Smooth muscle cell of the brain vasculature (primary cell): ENCODE results near the gene TP53TG3D.
"Not testable (repeated sequence)": the region's sequence is repeated elsewhere in the genome, so short reads cannot be mapped to it uniquely, and the experiment has no call there.

Experiments
- DNase-seq: peaks from one replicate; pipeline ENCODE4 v3.0.0-alpha.2; 2012; ENCODE audit warnings: low read depth, low spot score

The TP53TG3D gene

DNA sequence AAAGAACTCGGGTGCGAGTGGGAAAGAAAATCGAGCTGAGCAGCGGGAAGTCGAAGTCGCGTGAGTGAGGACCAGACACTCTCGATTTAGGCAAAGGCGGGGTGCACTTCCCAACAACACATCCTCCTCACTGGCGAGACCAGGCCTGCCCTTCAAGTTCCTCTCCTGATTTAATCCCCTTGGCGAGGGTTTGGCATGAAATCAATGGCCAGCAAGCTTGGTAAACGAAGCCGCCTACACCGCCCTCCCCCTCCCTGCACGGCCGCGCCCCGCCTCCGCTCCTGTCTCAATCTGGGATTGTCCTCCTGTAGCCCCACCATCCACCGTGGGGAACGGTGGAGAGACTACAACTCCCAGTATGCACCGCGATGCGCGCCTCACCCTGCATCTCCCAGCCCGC is at the start of gene TP53TG3D:
TP53TG3D (plus strand) TSS at position 301 of the 400 bp plus-strand sequence; CDS start at position 369, 68 bp downstream.
- DNase-seq: not testable (repeated sequence)

GRCh38 chr16:32253507-32253906 is 421 bp downstream of the TP53TG3D start:
- not testable (repeated sequence) for DNase-seq

DNA sequence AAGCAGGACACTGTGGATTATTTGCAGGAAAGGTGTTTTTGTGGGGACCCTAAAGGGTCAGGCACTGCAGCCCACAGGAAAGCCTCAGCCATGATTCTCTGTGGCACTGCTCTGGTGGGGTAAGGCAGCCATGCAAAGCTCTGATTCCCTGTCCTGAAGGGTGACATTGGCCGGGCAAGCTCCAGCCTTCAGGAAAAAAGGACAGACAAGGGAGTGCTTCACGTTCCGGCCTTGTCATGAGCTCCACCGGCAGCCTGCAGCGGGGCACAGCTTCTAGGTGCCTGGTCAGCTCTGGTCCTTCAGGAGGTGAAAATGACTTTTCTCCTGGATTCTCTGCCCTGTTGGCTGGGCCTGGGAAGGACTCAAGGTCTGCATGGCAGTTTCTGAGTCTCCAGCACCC is 8.4 kb downstream of the TP53TG3D start:
- DNase-seq: not testable (repeated sequence)

- DNase-seq: not testable (repeated sequence)
These were observed 10.5 kb downstream of the TP53TG3D start for GRCh38 chr16:32263552-32263951.

DNA sequence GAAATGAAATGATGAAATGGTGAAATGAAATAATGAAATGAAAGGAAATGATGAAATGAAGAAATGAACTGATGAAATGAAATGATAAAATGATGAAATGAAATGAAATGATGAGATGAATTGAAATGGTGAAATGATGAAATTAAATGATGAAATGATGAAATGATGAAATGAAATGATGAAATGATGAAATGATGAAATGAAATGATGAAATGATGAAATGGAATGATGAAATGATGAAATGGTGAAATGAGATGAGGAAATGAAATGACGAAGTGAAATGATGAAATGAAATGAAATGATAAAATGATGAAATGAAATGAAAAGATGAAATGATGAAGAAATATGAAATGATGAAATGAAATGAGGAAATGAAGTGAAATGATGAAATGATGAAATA is 28.8 kb downstream of the TP53TG3D start:
- not testable (repeated sequence) for DNase-seq

DNA sequence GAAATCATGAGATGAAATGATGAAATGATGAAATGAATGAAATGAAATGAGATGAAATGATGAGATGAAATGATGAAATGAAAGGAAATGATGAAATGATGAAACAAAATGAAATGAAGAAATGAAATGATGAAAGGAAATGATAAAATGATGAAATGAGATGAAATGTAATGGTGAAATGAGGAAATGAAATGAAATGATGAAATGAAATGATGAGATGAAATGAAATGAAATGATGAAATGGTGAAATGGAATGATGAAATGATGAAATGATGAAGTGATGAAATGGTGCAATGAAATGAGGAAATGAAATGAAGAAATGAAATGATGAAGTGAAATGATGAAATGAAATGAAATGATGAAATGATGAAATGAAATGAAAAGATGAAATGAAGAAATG is 29.9 kb downstream of the TP53TG3D start:
- not testable (repeated sequence) for DNase-seq

- not testable (repeated sequence) for DNase-seq
These were observed 30.9 kb downstream of the TP53TG3D start for GRCh38 chr16:32283917-32284495.

DNA sequence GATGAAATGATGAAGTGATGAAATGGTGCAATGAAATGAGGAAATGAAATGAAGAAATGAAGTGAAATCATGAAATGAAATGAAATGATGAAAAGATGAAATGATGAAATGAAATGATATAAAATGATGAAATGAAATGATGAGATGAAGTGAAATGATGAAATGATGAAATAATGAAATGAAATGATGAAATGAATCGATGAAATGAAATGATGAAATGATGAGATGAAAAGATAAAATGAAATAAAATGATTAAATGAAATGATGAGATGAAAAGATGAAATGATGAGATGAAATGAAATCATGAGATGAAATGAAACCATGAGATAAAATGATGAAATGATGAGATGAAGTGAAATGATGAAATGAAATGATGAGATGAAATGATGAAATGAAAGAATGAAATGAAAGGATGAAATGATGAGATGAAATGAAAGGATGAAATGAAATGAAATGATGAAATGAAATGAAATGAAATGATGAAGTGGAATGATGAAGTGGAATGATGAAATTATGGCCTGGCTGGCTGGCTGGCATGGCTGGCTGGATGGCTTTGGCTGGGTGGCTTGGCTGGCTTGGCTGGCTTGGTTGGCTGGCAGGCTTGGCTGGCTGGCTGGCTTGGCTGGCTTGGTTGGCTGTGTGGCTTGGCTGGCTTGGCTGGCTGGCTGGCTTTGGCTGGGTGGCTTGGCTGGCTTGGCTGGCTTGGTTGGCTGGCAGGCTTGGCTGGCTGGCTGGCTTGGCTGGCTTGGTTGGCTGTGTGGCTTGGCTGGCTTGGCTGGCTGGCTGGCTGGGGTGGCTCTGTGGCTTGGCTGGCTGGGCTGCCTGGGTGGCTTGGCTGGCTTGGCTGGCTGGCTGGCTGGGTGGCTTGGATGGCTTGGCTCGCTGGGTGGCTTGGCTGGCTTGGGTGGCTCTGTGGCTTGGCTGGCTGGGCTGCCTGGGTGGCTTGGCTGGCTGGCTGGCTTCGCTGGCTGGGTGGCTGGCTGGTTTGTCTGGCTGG is 32.0 kb downstream of the TP53TG3D start:
- DNase-seq: not testable (repeated sequence)

DNA sequence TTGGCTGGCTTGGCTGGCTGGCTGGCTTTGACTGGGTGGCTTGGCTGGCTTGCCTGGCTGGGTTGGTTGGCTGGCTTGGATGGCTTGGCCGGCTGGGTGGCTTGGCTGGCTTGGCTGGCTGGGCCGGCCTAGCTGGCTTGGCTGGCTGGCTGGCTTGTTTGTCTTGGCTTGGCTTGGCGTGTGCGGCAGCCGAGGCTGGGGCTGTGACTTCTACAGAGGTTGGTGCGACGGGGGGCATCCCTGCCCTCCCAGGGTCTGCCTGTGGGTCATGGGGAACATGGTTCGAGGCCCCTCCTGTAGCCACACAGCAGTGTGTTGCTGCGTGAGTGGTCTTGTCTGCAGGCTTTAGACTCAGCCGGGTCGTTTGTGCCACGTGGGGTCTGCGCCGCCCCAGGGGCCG is 33.1 kb downstream of the TP53TG3D start:
- DNase-seq: not testable (repeated sequence)

DNA sequence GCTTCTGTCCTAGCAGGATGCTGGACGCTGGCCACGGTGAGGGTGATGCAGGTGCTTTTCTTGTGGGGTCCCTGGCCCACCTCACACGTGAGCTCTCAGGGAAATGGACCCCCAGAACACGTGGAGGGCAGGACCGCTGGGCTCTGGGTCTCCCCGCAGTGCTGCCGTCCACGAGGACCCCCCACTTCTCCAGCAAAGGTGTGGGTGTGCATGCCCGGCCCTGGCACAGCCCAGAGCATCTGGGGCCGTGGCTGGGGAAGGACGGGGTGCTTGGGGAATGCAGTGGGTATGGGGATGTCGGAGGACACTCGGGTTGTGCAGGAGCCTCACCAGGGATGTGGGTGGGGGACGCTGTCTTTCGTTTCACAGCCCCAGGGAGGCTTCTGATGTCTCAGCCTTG is 34.7 kb downstream of the TP53TG3D start:
- not testable (repeated sequence) for DNase-seq

DNA sequence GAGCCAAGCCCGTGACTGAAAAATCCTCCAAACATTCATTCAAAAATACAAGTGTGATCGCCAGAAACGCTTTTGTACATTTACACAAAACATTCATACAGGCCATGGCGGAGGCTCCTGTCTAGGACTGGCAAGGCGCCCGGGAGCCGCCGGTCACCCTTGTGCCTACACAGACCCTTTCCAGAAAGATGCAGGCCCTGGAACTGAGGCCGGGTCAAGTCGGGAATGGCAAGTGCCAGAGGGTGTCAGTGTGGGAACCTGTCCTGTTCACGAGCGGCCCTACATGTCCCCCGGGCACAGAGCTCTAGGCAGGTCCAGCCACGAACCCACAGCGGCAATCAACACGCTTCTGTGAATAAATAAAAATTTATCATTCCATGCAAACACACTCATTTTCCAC is 36.1 kb downstream of the TP53TG3D start:
- DNase-seq: not testable (repeated sequence)

- DNase-seq: not testable (repeated sequence)
These were observed 49.7 kb downstream of the TP53TG3D start for GRCh38 chr16:32302776-32303175.
